H9 (cell line): ENCODE results near the gene FSTL4. TPM values are rescaled to one million over a fixed set of nuclear protein-coding genes. Genes with fewer than 3 reads are reported as not detected.

Experiments used
- DNase-seq: peaks from one replicate; pipeline ENCODE4 v3.0.0-alpha.2; 2017
- H2AFZ ChIP-seq: one replicate; pipeline ENCODE4 v1.6.1; 2013; ENCODE audit warnings: mild to moderate bottlenecking, low read length, control low read depth, moderate library complexity
- H2AK5ac ChIP-seq: 2 replicates; pipeline ENCODE4 v1.6.1; 2013; ENCODE audit warnings: low read length, control low read depth, mixed read lengths; ENCODE audit not compliant: insufficient read length
- H2BK120ac ChIP-seq: one replicate; pipeline ENCODE4 v1.6.1; 2013; ENCODE audit warnings: low read depth, mild to moderate bottlenecking, low read length, control low read depth, inconsistent platforms; ENCODE audit not compliant: poor library complexity, severe bottlenecking
- H2BK12ac ChIP-seq: 2 replicates; pipeline ENCODE4 v1.6.1; 2013; ENCODE audit warnings: low read length, control low read depth, mixed read lengths, low read depth; ENCODE audit not compliant: insufficient read length
- H2BK15ac ChIP-seq: 2 replicates; pipeline ENCODE4 v1.6.1; 2013; ENCODE audit warnings: low read depth, low read length, control low read depth
- H2BK20ac ChIP-seq: one replicate; pipeline ENCODE4 v1.6.1; 2013; ENCODE audit warnings: low read depth, mild to moderate bottlenecking, low read length, control low read depth, inconsistent platforms; ENCODE audit not compliant: poor library complexity, severe bottlenecking
- H2BK5ac ChIP-seq: 2 replicates; pipeline ENCODE4 v1.6.1; 2013; ENCODE audit warnings: low read length, control low read depth, mixed read lengths; ENCODE audit not compliant: insufficient read length
- H3K14ac ChIP-seq: 2 replicates; pipeline ENCODE4 v1.6.1; 2013; ENCODE audit warnings: low read length, control low read depth; ENCODE audit not compliant: insufficient read depth
- H3K18ac ChIP-seq: 2 replicates; pipeline ENCODE4 v1.6.1; 2013; ENCODE audit warnings: low read depth, mild to moderate bottlenecking, mixed read lengths, low read length, control low read depth; ENCODE audit not compliant: insufficient read length
- H3K23ac ChIP-seq: 2 replicates; pipeline ENCODE4 v1.6.1; 2013; ENCODE audit warnings: low read length, control low read depth, mixed read lengths, low read depth; ENCODE audit not compliant: insufficient read length
- H3K23me2 ChIP-seq: 2 replicates; pipeline ENCODE4 v1.6.1; 2013; ENCODE audit warnings: low read depth, mild to moderate bottlenecking, mixed read lengths, low read length, control low read depth; ENCODE audit not compliant: insufficient read length, poor library complexity, severe bottlenecking
- H3K27ac ChIP-seq: 2 replicates; pipeline ENCODE4 v1.5.1; 2013; ENCODE audit warnings: low read length, control low read depth, mixed read lengths, low read depth; ENCODE audit not compliant: insufficient read length
- H3K27me3 ChIP-seq: 2 replicates; pipeline ENCODE4 v1.6.1; 2013; ENCODE audit warnings: low read length, control low read depth, inconsistent platforms; ENCODE audit not compliant: insufficient read depth
- H3K4ac ChIP-seq: 2 replicates; pipeline ENCODE4 v1.6.1; 2013; ENCODE audit warnings: low read depth, mild to moderate bottlenecking, control low read depth, inconsistent platforms, low read length, moderate library complexity
- H3K4me1 ChIP-seq: 2 replicates; pipeline ENCODE4 v1.6.1; 2013; ENCODE audit warnings: low read length, control low read depth, inconsistent platforms; ENCODE audit not compliant: insufficient read depth
- H3K4me2 ChIP-seq: 2 replicates; pipeline ENCODE4 v1.6.1; 2013; ENCODE audit warnings: low read length, control low read depth, mixed read lengths; ENCODE audit not compliant: insufficient read length, insufficient read depth
- H3K56ac ChIP-seq: 2 replicates; pipeline ENCODE4 v1.6.1; 2013; ENCODE audit warnings: low read depth, mild to moderate bottlenecking, mixed read lengths, low read length, control low read depth; ENCODE audit not compliant: insufficient read length
- H3K79me1 ChIP-seq: 2 replicates; pipeline ENCODE4 v1.6.1; 2013; ENCODE audit warnings: low read depth, mild to moderate bottlenecking, moderate library complexity, low read length, control low read depth, inconsistent platforms; ENCODE audit not compliant: insufficient read depth, poor library complexity, severe bottlenecking
- H3K79me2 ChIP-seq: 2 replicates; pipeline ENCODE4 v1.6.1; 2013; ENCODE audit warnings: low read length, control low read depth, inconsistent platforms; ENCODE audit not compliant: insufficient read depth
- H3K9ac ChIP-seq: 2 replicates; pipeline ENCODE4 v1.6.1; 2013; ENCODE audit warnings: low read length, control low read depth, mixed read lengths; ENCODE audit not compliant: insufficient read length; ENCODE audit errors: extremely low read depth
- H3K9me3 ChIP-seq: one replicate; pipeline ENCODE4 v1.6.1; 2013; ENCODE audit warnings: low read depth, low read length, inconsistent platforms; ENCODE audit not compliant: control insufficient read depth
- H3T11ph ChIP-seq: one replicate; pipeline ENCODE4 v1.6.1; 2013; ENCODE audit warnings: mild to moderate bottlenecking, low read length, control low read depth, inconsistent platforms
- H4K20me1 ChIP-seq: one replicate; pipeline ENCODE4 v1.6.1; 2013; ENCODE audit not compliant: control insufficient read depth, insufficient read length, insufficient read depth
- H4K5ac ChIP-seq: 2 replicates; pipeline ENCODE4 v1.6.1; 2013; ENCODE audit warnings: low read depth, mild to moderate bottlenecking, mixed read lengths, low read length, control low read depth; ENCODE audit not compliant: insufficient read length
- H4K8ac ChIP-seq: replicated peaks from 2 replicates; pipeline ENCODE4 v1.6.1; 2013; ENCODE audit warnings: low read length, control low read depth, mixed read lengths, low read depth; ENCODE audit not compliant: insufficient read length
- H4K91ac ChIP-seq: 2 replicates; pipeline ENCODE4 v1.6.1; 2013; ENCODE audit warnings: low read depth, mild to moderate bottlenecking, moderate library complexity, mixed read lengths, low read length, control low read depth; ENCODE audit not compliant: insufficient read length
- H3K27ac Mint-ChIP-seq, 3 experiments: 2 replicates in 2 of 3; 3 replicates in 1 of 3; pipeline ENCODE4 v1.8.0; 2020 to 2021; ENCODE audit warnings: mixed read lengths in 3 of 3, mild to moderate bottlenecking in 1 of 3, moderate library complexity in 1 of 3
- H3K27me3 Mint-ChIP-seq: 2 replicates; pipeline ENCODE4 v1.8.0; 2021; ENCODE audit warnings: low read depth, mild to moderate bottlenecking, moderate library complexity, mixed read lengths
- H3K36me3 Mint-ChIP-seq, 3 experiments: 2 replicates in 2 of 3; 3 replicates in 1 of 3; pipeline ENCODE4 v1.8.0; 2020 to 2021; ENCODE audit warnings: low read depth in 3 of 3, mixed read lengths in 3 of 3; ENCODE audit not compliant: insufficient read depth in 1 of 3
- H3K4me1 Mint-ChIP-seq, 2 experiments: 2 replicates each; pipeline ENCODE4 v1.8.0; 2020; ENCODE audit warnings: mixed read lengths in 2 of 2
- H3K4me3 Mint-ChIP-seq, 2 experiments: 2 replicates in 1 of 2; 3 replicates in 1 of 2; pipeline ENCODE4 v1.8.0; 2020 to 2021; ENCODE audit warnings: mild to moderate bottlenecking in 2 of 2, mixed read lengths in 2 of 2, moderate library complexity in 1 of 2
- H3K9me3 Mint-ChIP-seq, 2 experiments: 2 replicates in 1 of 2; 3 replicates in 1 of 2; pipeline ENCODE4 v1.8.0; 2020; ENCODE audit warnings: mild to moderate bottlenecking in 2 of 2, mixed read lengths in 2 of 2, moderate library complexity in 1 of 2
- WGBS: extraction: QIAGEN DNeasy Blood & Tissue Kit; methylation state at CpG from one replicate; pipeline ENCODE4 v1.1.7; 2013; ENCODE audit warnings: missing lambda C conversion rate, low lambda C conversion rate, mixed read lengths; ENCODE audit not compliant: insufficient read length; ENCODE audit errors: extremely low coverage; 5-methylcytosine and 5-hydroxymethylcytosine counted together
- total RNA-seq: library from RNA; stranded (reverse); gene quantifications from 2 replicates; pipeline ENCODE4 v1.2.1, GENCODE V29; 2021
- TF ChIP-seq, protein P1 (sequence below): fragments of 200-600 bp; sonication (generic); conservative IDR thresholded peaks from 3 replicates; pipeline ENCODE4 v1.8.0; 2021; ENCODE audit warnings: antibody characterized with exemption, mild to moderate bottlenecking

FSTL4 gene
- total RNA-seq, 1 experiment from 2014 or later, result 5.7 TPM

DNA sequence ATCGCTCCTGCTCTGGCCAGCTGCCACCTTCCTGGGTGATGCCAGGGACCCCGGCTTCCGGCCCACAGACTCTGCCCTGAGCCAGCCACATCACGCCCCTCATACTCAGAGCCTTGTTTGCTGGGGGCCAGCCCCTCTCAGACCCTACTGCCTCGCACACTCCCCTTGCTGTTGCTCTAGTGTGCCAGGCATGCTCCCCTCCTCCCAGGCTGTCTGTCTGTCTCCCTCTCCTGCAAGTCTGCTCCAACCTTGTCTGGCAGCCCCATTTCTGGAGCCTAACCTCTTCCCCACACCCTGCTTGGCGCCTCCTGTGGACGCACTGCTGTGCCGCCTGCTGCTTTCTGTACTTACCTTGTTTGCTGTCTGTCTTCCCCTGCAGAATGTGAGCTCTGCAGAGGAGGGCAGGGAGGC is 375.8 kb downstream of the FSTL4 start:
- peaks cover 2 to 5% (median 4%) of the 10 kb centered on the region in 3 experiments; a peak in 5 of 7 replicates for H3K36me3 Mint-ChIP-seq
- H4K20me1 ChIP-seq, result no peaks in the 10 kb centered on the region
- no peak overlapping the region for H2BK12ac ChIP-seq
- H3K79me2 ChIP-seq, result no peaks in the 10 kb centered on the region
- no peak overlapping the region for H3K9ac ChIP-seq
- H3T11ph ChIP-seq, result no peak overlapping the region
- no peak overlapping the region for H3K23ac ChIP-seq
- H3K18ac ChIP-seq, result no peak overlapping the region
- no peak overlapping the region for H2BK5ac ChIP-seq
- H2AFZ ChIP-seq, result no peak overlapping the region
- H3K56ac ChIP-seq, result no peak overlapping the region
- H3K27ac Mint-ChIP-seq, result peak overlapping the region in 1 of 3 experiments; percentile 83; a peak in 1 of 7 replicates
- H4K8ac ChIP-seq, result no peak overlapping the region
- peaks cover 5 to 8% of the 10 kb centered on the region in 2 experiments for H3K4me1 Mint-ChIP-seq
- no peak overlapping the region for H2AK5ac ChIP-seq
- no peak overlapping the region; the same call in 1 of the 2 replicates for H3K14ac ChIP-seq
- H3K23me2 ChIP-seq, result no peaks in the 10 kb centered on the region
- H3K4me2 ChIP-seq, result no peak overlapping the region
- no peak overlapping the region for H3K4ac ChIP-seq
- TF ChIP-seq, protein P1, sequence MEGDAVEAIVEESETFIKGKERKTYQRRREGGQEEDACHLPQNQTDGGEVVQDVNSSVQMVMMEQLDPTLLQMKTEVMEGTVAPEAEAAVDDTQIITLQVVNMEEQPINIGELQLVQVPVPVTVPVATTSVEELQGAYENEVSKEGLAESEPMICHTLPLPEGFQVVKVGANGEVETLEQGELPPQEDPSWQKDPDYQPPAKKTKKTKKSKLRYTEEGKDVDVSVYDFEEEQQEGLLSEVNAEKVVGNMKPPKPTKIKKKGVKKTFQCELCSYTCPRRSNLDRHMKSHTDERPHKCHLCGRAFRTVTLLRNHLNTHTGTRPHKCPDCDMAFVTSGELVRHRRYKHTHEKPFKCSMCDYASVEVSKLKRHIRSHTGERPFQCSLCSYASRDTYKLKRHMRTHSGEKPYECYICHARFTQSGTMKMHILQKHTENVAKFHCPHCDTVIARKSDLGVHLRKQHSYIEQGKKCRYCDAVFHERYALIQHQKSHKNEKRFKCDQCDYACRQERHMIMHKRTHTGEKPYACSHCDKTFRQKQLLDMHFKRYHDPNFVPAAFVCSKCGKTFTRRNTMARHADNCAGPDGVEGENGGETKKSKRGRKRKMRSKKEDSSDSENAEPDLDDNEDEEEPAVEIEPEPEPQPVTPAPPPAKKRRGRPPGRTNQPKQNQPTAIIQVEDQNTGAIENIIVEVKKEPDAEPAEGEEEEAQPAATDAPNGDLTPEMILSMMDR, result peak; percentile 28; the same call in 2 of the 3 replicates
- no CpG with 5 or more reads among the region's 8 CpGs for WGBS
- no peak overlapping the region for H3K27ac ChIP-seq
- H2BK15ac ChIP-seq, result no peak overlapping the region
- peaks cover 4% of the 10 kb centered on the region; the same call in 1 of the 2 replicates for H3K27me3 Mint-ChIP-seq
- no peak overlapping the region for H4K91ac ChIP-seq
- no peak overlapping the region for H4K5ac ChIP-seq
- H3K4me1 ChIP-seq, result no peaks in the 10 kb centered on the region
- H3K9me3 Mint-ChIP-seq, result peaks cover 5% of the 10 kb centered on the region in 2 experiments; a peak in 4 of 5 replicates
- no peak overlapping the region for H2BK20ac ChIP-seq
- no peak overlapping the region for H2BK120ac ChIP-seq
- no peak overlapping the region for H3K4me3 Mint-ChIP-seq
- H3K79me1 ChIP-seq, result no peaks in the 10 kb centered on the region
- H3K27me3 ChIP-seq, result no peaks in the 10 kb centered on the region
- no peaks in the 10 kb centered on the region for H3K9me3 ChIP-seq
- no peak for DNase-seq
